AG10803 (cell line): Measurements from ENCODE around the gene OSBPL7.

Source experiments
- DNase-seq: peaks from one replicate; pipeline ENCODE4 v3.0.0; 2010; ENCODE audit warnings: low read depth
- H3K4me3 ChIP-seq: 2 replicates; pipeline ENCODE4 v1.5.1; 2011; ENCODE audit warnings: mild to moderate bottlenecking, low read length, control low read depth
- CTCF ChIP-seq: conservative IDR thresholded peaks from 2 replicates; pipeline ENCODE4 v1.5.1; 2011; ENCODE audit warnings: mild to moderate bottlenecking, low read length, control low read depth, inconsistent platforms

The OSBPL7 gene

GRCh38 chr17:47853616-47854015 lies 32.0 kb upstream of the OSBPL7 start:
- no peak for DNase-seq
- no peak for TF ChIP-seq CTCF
- H3K4me3 ChIP-seq = no peak overlapping the region

- no peak overlapping the region for H3K4me3 ChIP-seq
- TF ChIP-seq CTCF = no peak
These were observed 30.7 kb upstream of the OSBPL7 start for GRCh38 chr17:47852113-47852949.

GRCh38 chr17:47851764-47852112 lies 30.1 kb upstream of the OSBPL7 start:
- no peak for TF ChIP-seq CTCF
- no peak overlapping the region for H3K4me3 ChIP-seq
- no peak for DNase-seq

More at GRCh38 chr17:47852113-47852949, 30.7 kb upstream of the OSBPL7 start:
- DNase-seq = no peak

- peak; percentile 53 for DNase-seq
- H3K4me3 ChIP-seq = peak within 1 kb of the TSS; percentile 40
- TF ChIP-seq CTCF = no peak
These were observed 29.3 kb upstream of the OSBPL7 start, which contains the start of gene SP6 for GRCh38 chr17:47850692-47851573. Gene SP6, minus strand, starts transcription at chr17:47851163. Its CDS starts 2,734 bp downstream, at chr17:47848429.

- no peak for DNase-seq
- peak overlapping the region; percentile 40 for H3K4me3 ChIP-seq
- TF ChIP-seq CTCF = no peak
These were observed 28.7 kb upstream of the OSBPL7 start for GRCh38 chr17:47850373-47850691.

- H3K4me3 ChIP-seq = no peak overlapping the region
- no peak for TF ChIP-seq CTCF
- no peak for DNase-seq
These were observed 26.6 kb upstream of the OSBPL7 start for GRCh38 chr17:47848198-47848513.
